T-helper 17 cell (primary cell): ENCODE results near the gene UBFD1. TPM values are rescaled to one million over a fixed set of nuclear protein-coding genes. Genes with fewer than 3 reads are reported as not detected.
"Not testable (repeated sequence)": the region's sequence is repeated elsewhere in the genome, so short reads cannot be mapped to it uniquely, and the experiment has no call there.

Source experiments
- ATAC-seq: fragments of 150-1000 bp; cut with Tn5 transposase; 2 replicates; pipeline ENCODE4 v1.10.0; 2021; ENCODE audit warnings: mild to moderate bottlenecking, moderate library complexity
- DNase-seq, 3 donors: peaks; one replicate each; pipeline versions ENCODE4 v3.0.0 to v3.0.0-alpha.2; 2020 to 2021
- H3K9me3 ChIP-seq: one replicate; pipeline ENCODE4 v1.7.0; 2013; ENCODE audit warnings: low read length, mild to moderate bottlenecking; ENCODE audit not compliant: control insufficient read depth, poor library complexity, severe bottlenecking
- H3K27ac Mint-ChIP-seq: one replicate; pipeline ENCODE4 v1.8.0; 2022; ENCODE audit warnings: mild to moderate bottlenecking, moderate library complexity, mixed read lengths
- H3K27me3 Mint-ChIP-seq: one replicate; pipeline ENCODE4 v1.8.0; 2022; ENCODE audit warnings: mixed read lengths
- H3K36me3 Mint-ChIP-seq: one replicate; pipeline ENCODE4 v1.8.0; 2022; ENCODE audit warnings: low read depth, mixed read lengths
- H3K4me1 Mint-ChIP-seq: one replicate; pipeline ENCODE4 v1.8.0; 2022; ENCODE audit warnings: mild to moderate bottlenecking, mixed read lengths
- H3K4me3 Mint-ChIP-seq: one replicate; pipeline ENCODE4 v1.8.0; 2022; ENCODE audit warnings: mild to moderate bottlenecking, moderate library complexity, mixed read lengths
- total RNA-seq, 4 donors: library from RNA in 2 of 4; stranded (reverse) in 2 of 4; gene quantifications; one replicate each; pipeline ENCODE4 v1.2.3 and lab custom pipeline; 2022 to 2026

Gene UBFD1, protein sequence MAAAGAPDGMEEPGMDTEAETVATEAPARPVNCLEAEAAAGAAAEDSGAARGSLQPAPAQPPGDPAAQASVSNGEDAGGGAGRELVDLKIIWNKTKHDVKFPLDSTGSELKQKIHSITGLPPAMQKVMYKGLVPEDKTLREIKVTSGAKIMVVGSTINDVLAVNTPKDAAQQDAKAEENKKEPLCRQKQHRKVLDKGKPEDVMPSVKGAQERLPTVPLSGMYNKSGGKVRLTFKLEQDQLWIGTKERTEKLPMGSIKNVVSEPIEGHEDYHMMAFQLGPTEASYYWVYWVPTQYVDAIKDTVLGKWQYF
- 10 to 100 TPM; 37.9 to 43.3 TPM for total RNA-seq
- total RNA-seq (lab: John Stamatoyannopoulos, UW): 26.5 to 47.5 reads per million in 2 donors

GRCh38 chr16:23556881-23557778 is at the start of gene UBFD1, which contains the start of gene EARS2:
UBFD1 (plus strand) TSS chr16:23557727; CDS start chr16:23557743, 16 bp downstream.
EARS2 (minus strand) TSS chr16:23557350; CDS start chr16:23557343, 7 bp downstream.
- peak within 1 kb of the TSS; percentile 95 for H3K27ac Mint-ChIP-seq
- peak; percentile 90 for ATAC-seq
- H3K36me3 Mint-ChIP-seq: no peaks in the 10 kb centered on the region
- no peaks in the 10 kb centered on the region for H3K27me3 Mint-ChIP-seq
- H3K4me1 Mint-ChIP-seq: peaks cover 20% of the 10 kb centered on the region
- H3K9me3 ChIP-seq: no peaks in the 10 kb centered on the region
- peak within 1 kb of the TSS; percentile 94 for H3K4me3 Mint-ChIP-seq
- peak; percentile 83 to 87 (median 85) for DNase-seq

GRCh38 chr16:23508589-23509440 is 48.7 kb upstream of the UBFD1 start:
- no peak for DNase-seq
- H3K27ac Mint-ChIP-seq: peak overlapping the region; percentile 95
- ATAC-seq: no peak
- no peaks in the 10 kb centered on the region for H3K36me3 Mint-ChIP-seq
- peaks cover 40% of the 10 kb centered on the region for H3K4me1 Mint-ChIP-seq
- H3K27me3 Mint-ChIP-seq: no peaks in the 10 kb centered on the region
- peak overlapping the region; percentile 95 for H3K4me3 Mint-ChIP-seq
- no peaks in the 10 kb centered on the region for H3K9me3 ChIP-seq

DNA sequence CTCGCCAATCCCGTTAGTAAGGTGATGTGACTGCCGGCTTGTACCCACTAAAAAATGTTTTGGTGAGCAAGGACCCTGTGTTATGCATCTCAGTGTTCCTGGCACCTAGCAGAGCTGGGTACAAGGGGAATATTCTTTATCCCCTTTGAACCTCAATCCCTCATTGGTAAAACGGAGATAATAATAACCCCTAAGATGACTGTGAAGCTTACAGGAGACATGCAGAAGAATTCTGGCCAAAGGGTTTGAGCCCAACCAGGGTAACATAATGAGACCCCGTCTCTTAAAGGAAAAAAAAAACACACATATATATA is 48.1 kb upstream of the UBFD1 start:
- H3K36me3 Mint-ChIP-seq: no peaks in the 10 kb centered on the region
- peak overlapping the region; percentile 95 for H3K4me3 Mint-ChIP-seq
- H3K27me3 Mint-ChIP-seq: no peaks in the 10 kb centered on the region
- DNase-seq: no peak
- ATAC-seq: no peak
- peak overlapping the region; percentile 95 for H3K27ac Mint-ChIP-seq
- no peaks in the 10 kb centered on the region for H3K9me3 ChIP-seq
- peaks cover 39% of the 10 kb centered on the region for H3K4me1 Mint-ChIP-seq

DNA sequence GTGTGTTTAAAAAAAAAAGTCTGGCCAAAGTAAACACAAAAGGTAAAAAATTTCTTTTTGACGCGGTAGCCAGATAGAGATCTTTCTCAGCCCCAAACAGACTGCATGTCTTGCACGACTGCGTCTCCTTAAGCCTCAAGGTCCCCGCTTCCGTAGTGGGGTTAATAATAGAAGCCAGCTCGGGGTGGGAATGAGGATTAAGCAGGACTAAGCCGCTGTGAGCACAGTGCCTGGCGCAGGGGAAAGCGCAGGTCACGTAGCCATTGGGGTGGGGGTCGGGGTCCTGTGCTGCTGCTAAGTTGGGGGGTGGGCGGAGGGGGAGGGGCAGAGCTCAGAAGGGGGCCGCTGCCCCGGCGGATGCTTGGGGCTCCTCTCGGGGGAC is 47.8 kb upstream of the UBFD1 start:
- no peaks in the 10 kb centered on the region for H3K9me3 ChIP-seq
- peak; percentile 50 for ATAC-seq
- H3K36me3 Mint-ChIP-seq: no peaks in the 10 kb centered on the region
- peaks cover 42% of the 10 kb centered on the region for H3K4me1 Mint-ChIP-seq
- peak overlapping the region; percentile 95 for H3K4me3 Mint-ChIP-seq
- peak overlapping the region; percentile 95 for H3K27ac Mint-ChIP-seq
- no peaks in the 10 kb centered on the region for H3K27me3 Mint-ChIP-seq
- DNase-seq: peak in 1 of 3 donors; percentile 16

DNA sequence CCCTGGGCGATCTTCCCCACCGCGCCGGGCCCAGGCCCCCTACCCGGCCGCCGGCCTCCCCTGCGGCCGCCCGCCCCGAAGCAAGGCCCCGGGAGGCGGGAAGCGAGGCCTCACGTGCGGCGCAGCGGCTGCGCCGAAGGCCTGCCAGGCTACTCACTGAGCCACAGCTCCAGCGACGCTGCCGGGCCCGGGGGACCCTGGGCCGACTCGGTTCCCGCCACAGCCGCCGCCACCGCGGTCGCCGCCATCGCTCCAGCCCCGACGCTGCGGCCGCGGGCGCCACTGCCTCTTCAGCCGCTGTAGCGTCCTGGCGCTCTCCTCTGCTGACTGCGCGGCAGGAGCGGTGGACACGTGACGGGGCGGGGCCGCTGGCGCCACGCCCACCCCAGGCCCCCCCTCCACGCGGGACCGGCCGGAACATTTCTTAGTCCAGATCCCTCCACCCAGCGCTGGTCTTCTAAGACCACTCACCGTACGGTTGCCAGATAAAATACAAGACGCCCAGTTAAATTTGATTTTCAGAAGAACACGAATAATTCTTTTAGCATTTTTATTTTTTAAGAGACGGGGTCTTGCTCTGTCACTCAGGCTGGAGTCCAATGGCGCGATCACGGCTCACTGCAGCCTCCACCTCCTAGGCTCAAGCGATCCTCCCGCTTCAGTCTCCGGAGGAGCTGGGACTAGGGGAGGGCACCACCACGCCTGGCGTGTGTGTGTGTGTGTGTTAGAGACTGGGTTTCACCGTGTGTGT is 47.2 kb upstream of the UBFD1 start, which contains the start of gene GGA2:
TSS of gene GGA2 (minus strand) at position 331 of the 751 bp plus-strand sequence. CDS start at position 248, 83 bp downstream.
- peak within 1 kb of the TSS; percentile 95 for H3K4me3 Mint-ChIP-seq
- DNase-seq (peak; percentile 66 to 72 (median 72)), ATAC-seq (peak; percentile 89)
- no peaks in the 10 kb centered on the region for H3K27me3 Mint-ChIP-seq
- H3K27ac Mint-ChIP-seq: peak within 1 kb of the TSS; percentile 95
- H3K9me3 ChIP-seq: no peaks in the 10 kb centered on the region
- H3K4me1 Mint-ChIP-seq: peaks cover 44% of the 10 kb centered on the region
- no peaks in the 10 kb centered on the region for H3K36me3 Mint-ChIP-seq

DNA sequence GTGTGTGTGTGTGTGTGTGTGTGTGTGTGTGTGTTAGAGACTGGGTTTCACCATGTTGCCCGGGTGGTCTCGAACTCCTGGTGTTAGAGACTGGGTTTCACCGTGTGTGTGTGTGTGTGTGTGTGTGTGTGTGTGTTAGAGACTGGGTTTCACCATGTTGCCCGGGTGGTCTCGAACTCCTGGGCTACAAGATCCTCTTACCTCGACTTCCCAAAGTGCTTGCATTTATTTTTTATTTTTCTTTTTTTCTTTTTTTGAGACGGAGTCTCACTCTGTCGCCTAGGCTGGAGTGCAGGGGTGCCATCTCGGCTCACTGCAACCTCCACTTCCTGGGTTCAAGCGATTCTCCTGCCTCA is 46.6 kb upstream of the UBFD1 start:
- H3K9me3 ChIP-seq, H3K36me3 Mint-ChIP-seq, DNase-seq, ATAC-seq, H3K27me3 Mint-ChIP-seq: not testable (repeated sequence)
- Mint-ChIP-seq H3K27ac (peak overlapping the region; percentile 95), H3K4me1 (peaks cover 46% of the 10 kb centered on the region), H3K4me3 (peak overlapping the region; percentile 92)

- no peaks in the 10 kb centered on the region for H3K36me3 Mint-ChIP-seq
- H3K4me1 Mint-ChIP-seq: peaks cover 48% of the 10 kb centered on the region
- no peak overlapping the region for H3K27ac Mint-ChIP-seq
- peak overlapping the region; percentile 79 for H3K4me3 Mint-ChIP-seq
- no peak for ATAC-seq
- DNase-seq: no peak
- no peaks in the 10 kb centered on the region for H3K27me3 Mint-ChIP-seq
- H3K9me3 ChIP-seq: no peaks in the 10 kb centered on the region
Measured at GRCh38 chr16:23511731-23512130, 45.8 kb upstream of the UBFD1 start.

DNA sequence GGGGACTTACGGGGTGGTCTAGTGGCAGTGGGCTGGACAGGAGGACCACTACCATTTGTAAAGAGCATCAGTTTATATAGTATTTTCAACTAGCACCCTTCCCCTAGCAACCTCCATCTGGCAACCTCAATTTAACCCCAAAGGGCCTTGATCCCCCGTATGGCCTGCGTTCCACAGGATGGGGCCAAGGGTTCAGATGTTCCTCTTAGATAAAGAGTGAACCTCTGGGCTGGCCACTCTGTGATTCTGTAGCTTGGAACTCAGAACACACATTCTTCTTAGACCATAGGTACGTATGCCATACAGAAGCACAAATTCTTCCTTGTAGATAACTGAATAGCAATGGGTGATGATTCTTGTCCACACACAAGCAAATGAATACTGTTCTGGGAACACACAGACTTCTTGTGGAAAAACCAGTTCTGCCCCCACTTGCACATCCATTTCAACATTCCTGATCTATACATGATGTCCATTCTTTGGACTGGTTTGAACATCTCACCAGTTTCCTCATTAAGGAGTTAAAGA is 45.3 kb upstream of the UBFD1 start:
- ATAC-seq (no peak), DNase-seq (no peak)
- no peaks in the 10 kb centered on the region for H3K27me3 Mint-ChIP-seq
- H3K36me3 Mint-ChIP-seq: no peaks in the 10 kb centered on the region
- H3K27ac Mint-ChIP-seq: no peak overlapping the region
- H3K4me3 Mint-ChIP-seq: no peak overlapping the region
- no peaks in the 10 kb centered on the region for H3K9me3 ChIP-seq
- H3K4me1 Mint-ChIP-seq: peaks cover 44% of the 10 kb centered on the region

- H3K4me1 Mint-ChIP-seq: peaks cover 28% of the 10 kb centered on the region
- DNase-seq (no peak), ATAC-seq (peak; percentile 63)
- H3K27ac Mint-ChIP-seq: peak overlapping the region; percentile 87
- H3K36me3 Mint-ChIP-seq: no peaks in the 10 kb centered on the region
- no peaks in the 10 kb centered on the region for H3K27me3 Mint-ChIP-seq
- peak overlapping the region; percentile 80 for H3K4me3 Mint-ChIP-seq
- H3K9me3 ChIP-seq: no peaks in the 10 kb centered on the region
Measured at GRCh38 chr16:23514381-23515152, 43.0 kb upstream of the UBFD1 start.

- peaks cover 24% of the 10 kb centered on the region for H3K4me1 Mint-ChIP-seq
- peak overlapping the region; percentile 53 for H3K4me3 Mint-ChIP-seq
- H3K36me3 Mint-ChIP-seq: no peaks in the 10 kb centered on the region
- no peak for ATAC-seq
- no peak for DNase-seq
- no peaks in the 10 kb centered on the region for H3K27me3 Mint-ChIP-seq
- H3K9me3 ChIP-seq: no peaks in the 10 kb centered on the region
- H3K27ac Mint-ChIP-seq: peak overlapping the region; percentile 73
Measured at GRCh38 chr16:23515881-23516280, 41.6 kb upstream of the UBFD1 start.

DNA sequence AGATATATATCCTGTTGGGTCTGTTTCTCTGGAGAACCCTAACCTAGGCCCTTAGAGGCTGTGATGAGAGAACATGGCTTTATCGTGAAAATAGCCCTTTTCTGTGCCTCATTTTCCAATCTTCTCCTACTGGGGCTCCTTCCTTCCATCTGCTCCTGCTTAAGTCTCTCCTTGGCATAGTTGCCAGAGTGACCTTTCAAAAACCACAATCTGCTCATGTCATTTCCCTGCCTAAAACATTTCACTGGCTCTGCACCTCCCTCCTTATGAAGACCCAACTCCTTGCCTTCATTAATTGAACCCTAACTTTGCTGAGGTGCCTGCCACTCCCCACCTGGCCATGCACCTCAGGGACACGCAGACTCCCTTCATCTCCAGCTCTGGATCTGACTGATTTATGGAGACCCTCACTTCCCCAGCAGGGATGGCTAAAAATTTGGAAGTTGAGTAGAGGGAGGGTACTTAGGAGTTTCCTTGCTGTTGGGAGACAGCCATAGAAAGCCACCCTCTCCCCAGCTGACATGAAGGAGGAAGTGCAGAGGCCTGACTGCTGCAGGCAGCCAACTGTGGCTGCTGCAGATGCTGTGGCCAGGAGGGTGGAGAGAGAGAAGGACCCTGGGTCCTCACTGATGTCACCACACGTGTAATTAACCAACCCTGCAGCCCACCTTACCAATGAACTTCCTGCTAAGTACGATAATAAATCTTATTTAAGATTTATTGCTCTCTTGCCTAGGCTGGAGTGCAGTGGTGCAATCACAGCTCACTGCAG is 41.0 kb upstream of the UBFD1 start:
- H3K4me1 Mint-ChIP-seq: peaks cover 24% of the 10 kb centered on the region
- DNase-seq (no peak), ATAC-seq (peak; percentile 48)
- no peaks in the 10 kb centered on the region for H3K36me3 Mint-ChIP-seq
- no peaks in the 10 kb centered on the region for H3K27me3 Mint-ChIP-seq
- H3K27ac Mint-ChIP-seq: peak overlapping the region; percentile 73
- peak overlapping the region; percentile 58 for H3K4me3 Mint-ChIP-seq
- H3K9me3 ChIP-seq: no peaks in the 10 kb centered on the region
